WTC11 (cell line): ENCODE results near the gene TEX44. TPM values are rescaled to one million over a fixed set of nuclear protein-coding genes. Genes with fewer than 3 reads are reported as not detected.

Source experiments
- ATAC-seq: fragments of 200-7000 bp; cut with Tn5 transposase; 2 replicates; pipeline ENCODE4 v1.10.0; 2021; ENCODE audit warnings: mild to moderate bottlenecking, moderate library complexity
- CTCF ChIA-PET: fragments of 300-600 bp; sonication (Branson Sonifier 250); formaldehyde crosslinking; loops from one replicate; lab custom pipeline; 2021; ENCODE audit warnings: antibody characterized with exemption; lab: Charles Lee
- POLR2A ChIA-PET: fragments of 350-600 bp; sonication (Branson Sonifier 250); formaldehyde crosslinking; loops from one replicate; lab custom pipeline; 2021; ENCODE audit warnings: antibody characterized with exemption; lab: Charles Lee
- DNase-seq: peaks from one replicate; pipeline ENCODE4 v3.0.0; 2021; ENCODE audit warnings: low spot score
- H3K27ac Mint-ChIP-seq: 2 replicates; pipeline ENCODE4 v1.8.0; 2021; ENCODE audit warnings: mixed read lengths
- H3K27me3 Mint-ChIP-seq: 2 replicates; pipeline ENCODE4 v1.8.0; 2021; ENCODE audit warnings: low read depth, mild to moderate bottlenecking, moderate library complexity, mixed read lengths
- H3K36me3 Mint-ChIP-seq: 2 replicates; pipeline ENCODE4 v1.8.0; 2021; ENCODE audit warnings: mixed read lengths
- H3K4me1 Mint-ChIP-seq: 2 replicates; pipeline ENCODE4 v1.8.0; 2022; ENCODE audit warnings: mixed read lengths
- H3K4me3 Mint-ChIP-seq: 2 replicates; pipeline ENCODE4 v1.8.0; 2021; ENCODE audit warnings: mild to moderate bottlenecking, moderate library complexity, mixed read lengths
- H3K9me3 Mint-ChIP-seq: 2 replicates; pipeline ENCODE4 v1.8.0; 2021; ENCODE audit warnings: mixed read lengths
- AFF4 ChIP-seq: sonication (generic); formaldehyde crosslinking; IDR thresholded peaks from 2 replicates; pipeline ENCODE4 v1.8.1; 2023; ENCODE audit warnings: mild to moderate bottlenecking, missing genetic modification reagents, borderline replicate concordance
- CBFB ChIP-seq: sonication (generic); formaldehyde crosslinking; IDR thresholded peaks from 2 replicates; pipeline ENCODE4 v1.8.1; 2022; ENCODE audit warnings: mild to moderate bottlenecking, low read depth, missing genetic modification reagents
- E2F1 ChIP-seq: sonication (generic); formaldehyde crosslinking; IDR thresholded peaks from 2 replicates; pipeline ENCODE4 v1.8.0; 2022; ENCODE audit warnings: mild to moderate bottlenecking, missing genetic modification reagents
- ESRRA ChIP-seq: sonication (generic); formaldehyde crosslinking; IDR thresholded peaks from 2 replicates; pipeline ENCODE4 v1.8.1; 2022; ENCODE audit warnings: mild to moderate bottlenecking, missing genetic modification reagents, borderline replicate concordance
- ETV6 ChIP-seq: sonication (generic); formaldehyde crosslinking; IDR thresholded peaks from 2 replicates; pipeline ENCODE4 v1.8.1; 2022; ENCODE audit warnings: mild to moderate bottlenecking, missing genetic modification reagents
- FOXK1 ChIP-seq: sonication (generic); formaldehyde crosslinking; IDR thresholded peaks from 2 replicates; pipeline ENCODE4 v1.8.0; 2022; ENCODE audit warnings: mild to moderate bottlenecking, moderate library complexity, missing genetic modification reagents
- FOXP1 ChIP-seq: sonication (generic); formaldehyde crosslinking; IDR thresholded peaks from 2 replicates; pipeline ENCODE4 v1.8.0; 2022; ENCODE audit warnings: missing genetic modification reagents, mild to moderate bottlenecking, moderate library complexity, borderline replicate concordance
- GABPB1 ChIP-seq: sonication (generic); formaldehyde crosslinking; IDR thresholded peaks from 2 replicates; pipeline ENCODE4 v1.8.1; 2023; ENCODE audit warnings: mild to moderate bottlenecking, missing genetic modification reagents
- JAZF1 ChIP-seq: fragments of 250-450 bp; sonication (Bioruptor Pico); IDR thresholded peaks from 2 replicates; pipeline ENCODE4 v1.9.0; 2021; ENCODE audit warnings: moderate library complexity, mild to moderate bottlenecking, inconsistent platforms
- MXD4 ChIP-seq: fragments of 250-450 bp; sonication (Bioruptor Pico); IDR thresholded peaks from 2 replicates; pipeline ENCODE4 v1.8.0; 2021; ENCODE audit warnings: mild to moderate bottlenecking, moderate library complexity, borderline replicate concordance
- NR1H2 ChIP-seq: sonication (generic); formaldehyde crosslinking; IDR thresholded peaks from 2 replicates; pipeline ENCODE4 v1.9.0; 2021; ENCODE audit warnings: mild to moderate bottlenecking, moderate library complexity, missing genetic modification reagents
- NR2C2 ChIP-seq: sonication (generic); formaldehyde crosslinking; IDR thresholded peaks from 2 replicates; pipeline ENCODE4 v1.8.0; 2022; ENCODE audit warnings: mild to moderate bottlenecking, missing genetic modification reagents
- PRRX2 ChIP-seq: fragments of 250-450 bp; sonication (Bioruptor Pico); IDR thresholded peaks from 2 replicates; pipeline ENCODE4 v1.8.0; 2021; ENCODE audit warnings: mild to moderate bottlenecking
- RELA ChIP-seq: sonication (generic); formaldehyde crosslinking; IDR thresholded peaks from 2 replicates; pipeline ENCODE4 v1.8.1; 2022; ENCODE audit warnings: missing genetic modification reagents, mild to moderate bottlenecking, borderline replicate concordance
- TEAD4 ChIP-seq: sonication (generic); formaldehyde crosslinking; IDR thresholded peaks from 2 replicates; pipeline ENCODE4 v1.8.0; 2022; ENCODE audit warnings: mild to moderate bottlenecking, missing genetic modification reagents
- TP53 ChIP-seq: sonication (generic); formaldehyde crosslinking; IDR thresholded peaks from 2 replicates; pipeline ENCODE4 v1.8.1; 2023; ENCODE audit warnings: mild to moderate bottlenecking, missing genetic modification reagents
- USF2 ChIP-seq: sonication (generic); formaldehyde crosslinking; IDR thresholded peaks from 2 replicates; pipeline ENCODE4 v1.8.1; 2023; ENCODE audit warnings: mild to moderate bottlenecking, missing genetic modification reagents, moderate library complexity
- ZNF396 ChIP-seq: fragments of 250-450 bp; sonication (Bioruptor Pico); IDR thresholded peaks from 2 replicates; pipeline ENCODE4 v1.8.0; 2021; ENCODE audit warnings: mild to moderate bottlenecking, moderate library complexity, borderline replicate concordance
- total RNA-seq: library from RNA; stranded (reverse); gene quantifications from 3 replicates; pipeline ENCODE4 v1.2.3, GENCODE V29; 2021
- TF ChIP-seq, protein P1 (sequence below): sonication (generic); formaldehyde crosslinking; IDR thresholded peaks from 2 replicates; pipeline ENCODE4 v1.8.0; 2022; ENCODE audit warnings: missing genetic modification reagents
- TF ChIP-seq, protein P2 (sequence below): sonication (generic); formaldehyde crosslinking; IDR thresholded peaks from 2 replicates; pipeline ENCODE4 v1.8.0; 2023; ENCODE audit warnings: mild to moderate bottlenecking, missing genetic modification reagents
- TF ChIP-seq, protein P3 (sequence below): sonication (generic); formaldehyde crosslinking; IDR thresholded peaks from 2 replicates; pipeline ENCODE4 v1.8.1; 2023; ENCODE audit warnings: mild to moderate bottlenecking, missing genetic modification reagents, moderate library complexity

Gene TEX44
- total RNA-seq, 1 experiment from 2014 or later, result not detected

- TF ChIP-seq AFF4, result no peak
Measured at GRCh38 chr2:231593666-231594065, 1.0 kb downstream of the TEX44 start (continued).

DNA sequence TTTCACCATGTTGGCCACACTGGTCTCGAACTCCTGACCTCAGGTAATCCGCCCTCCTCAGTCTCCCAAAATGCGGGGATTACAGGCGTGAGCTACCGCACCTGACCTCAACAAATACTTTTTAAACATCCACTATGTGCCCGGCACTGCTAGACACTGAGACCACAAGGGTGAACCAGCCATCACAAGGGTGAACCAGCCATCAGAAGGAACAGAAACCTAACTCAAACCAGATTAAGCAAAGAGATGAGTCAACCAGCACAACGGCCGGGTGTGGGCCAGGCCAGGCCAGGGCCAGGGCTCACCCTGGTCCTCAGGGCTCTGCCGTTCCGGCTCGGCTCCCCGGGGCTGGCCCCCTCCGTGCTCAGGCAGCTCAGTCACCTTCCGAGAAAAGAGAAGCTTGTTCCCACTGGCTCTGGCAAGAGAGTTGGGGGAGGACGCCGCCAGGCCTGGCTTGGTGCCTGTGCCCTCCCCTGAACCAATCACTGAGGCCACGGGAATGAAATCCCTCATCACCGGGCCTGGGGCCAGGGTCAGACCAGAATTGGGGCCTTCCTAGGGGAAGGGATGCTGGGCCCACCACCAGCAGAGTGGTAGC, 4.4 kb downstream of the TEX44 start:
- TF ChIP-seq PRRX2 (CRISPR knock-in tag) (no peak), ESRRA (no peak), GABPB1 (no peak), JAZF1 (no peak), TEAD4 (CRISPR knock-in tag) (no peak), E2F1 (no peak), USF2 (CRISPR knock-in tag) (no peak), FOXK1 (CRISPR knock-in tag) (no peak), NR2C2 (CRISPR knock-in tag) (no peak), MXD4 (CRISPR knock-in tag) (no peak)
- TF ChIP-seq, protein P1, sequence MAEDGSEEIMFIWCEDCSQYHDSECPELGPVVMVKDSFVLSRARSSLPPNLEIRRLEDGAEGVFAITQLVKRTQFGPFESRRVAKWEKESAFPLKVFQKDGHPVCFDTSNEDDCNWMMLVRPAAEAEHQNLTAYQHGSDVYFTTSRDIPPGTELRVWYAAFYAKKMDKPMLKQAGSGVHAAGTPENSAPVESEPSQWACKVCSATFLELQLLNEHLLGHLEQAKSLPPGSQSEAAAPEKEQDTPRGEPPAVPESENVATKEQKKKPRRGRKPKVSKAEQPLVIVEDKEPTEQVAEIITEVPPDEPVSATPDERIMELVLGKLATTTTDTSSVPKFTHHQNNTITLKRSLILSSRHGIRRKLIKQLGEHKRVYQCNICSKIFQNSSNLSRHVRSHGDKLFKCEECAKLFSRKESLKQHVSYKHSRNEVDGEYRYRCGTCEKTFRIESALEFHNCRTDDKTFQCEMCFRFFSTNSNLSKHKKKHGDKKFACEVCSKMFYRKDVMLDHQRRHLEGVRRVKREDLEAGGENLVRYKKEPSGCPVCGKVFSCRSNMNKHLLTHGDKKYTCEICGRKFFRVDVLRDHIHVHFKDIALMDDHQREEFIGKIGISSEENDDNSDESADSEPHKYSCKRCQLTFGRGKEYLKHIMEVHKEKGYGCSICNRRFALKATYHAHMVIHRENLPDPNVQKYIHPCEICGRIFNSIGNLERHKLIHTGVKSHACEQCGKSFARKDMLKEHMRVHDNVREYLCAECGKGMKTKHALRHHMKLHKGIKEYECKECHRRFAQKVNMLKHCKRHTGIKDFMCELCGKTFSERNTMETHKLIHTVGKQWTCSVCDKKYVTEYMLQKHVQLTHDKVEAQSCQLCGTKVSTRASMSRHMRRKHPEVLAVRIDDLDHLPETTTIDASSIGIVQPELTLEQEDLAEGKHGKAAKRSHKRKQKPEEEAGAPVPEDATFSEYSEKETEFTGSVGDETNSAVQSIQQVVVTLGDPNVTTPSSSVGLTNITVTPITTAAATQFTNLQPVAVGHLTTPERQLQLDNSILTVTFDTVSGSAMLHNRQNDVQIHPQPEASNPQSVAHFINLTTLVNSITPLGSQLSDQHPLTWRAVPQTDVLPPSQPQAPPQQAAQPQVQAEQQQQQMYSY (CRISPR knock-in tag), result no peak
- H3K27me3 Mint-ChIP-seq, result no peaks in the 10 kb centered on the region
- POLR2A ChIA-PET, result interaction anchor here (0.6 kb wide), 1 partner anchor 108 kb away, joined by 5 read pairs; no protein-coding TSS in a partner anchor
- H3K36me3 Mint-ChIP-seq, result no peaks in the 10 kb centered on the region
- H3K27ac Mint-ChIP-seq, result no peak overlapping the region
- ATAC-seq (no peak), DNase-seq (no peak)
- no peak overlapping the region for H3K4me3 Mint-ChIP-seq
- H3K9me3 Mint-ChIP-seq, result no peaks in the 10 kb centered on the region
- CTCF ChIA-PET, result interaction anchor here (0.8 to 5.9 kb wide), 3 partner anchors 32 to 56 kb away, joined by 4 to 142 read pairs (median 5); no protein-coding TSS in a partner anchor
- H3K4me1 Mint-ChIP-seq, result peaks cover 10% of the 10 kb centered on the region

DNA sequence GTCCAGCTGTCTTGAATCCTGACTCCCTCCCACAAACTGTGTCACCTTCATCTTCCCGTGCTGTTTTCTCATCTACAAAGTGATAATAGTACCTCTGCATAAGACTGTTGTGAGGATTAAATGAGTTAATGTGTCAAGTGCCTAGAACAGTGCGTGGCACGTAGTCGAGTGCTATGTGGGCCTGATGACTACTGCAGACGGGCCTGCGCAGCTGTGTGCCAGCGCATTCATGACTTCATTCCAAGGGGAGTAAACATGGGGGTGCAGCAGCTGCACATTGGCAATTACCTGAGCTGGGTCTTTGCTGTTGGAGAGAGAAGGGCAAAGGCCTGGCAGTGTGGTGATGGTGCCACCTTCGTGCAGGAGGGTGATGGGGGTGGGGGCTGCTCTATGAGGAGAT, 5.0 kb downstream of the TEX44 start:
- ATAC-seq (no peak), DNase-seq (no peak)
- peaks cover 10% of the 10 kb centered on the region for H3K4me1 Mint-ChIP-seq
- ChIA-PET POLR2A (no interaction called here), CTCF (interaction anchor here (5.9 kb wide), 1 partner anchor 32 kb away, joined by 142 read pairs; no protein-coding TSS in a partner anchor)
- no peaks in the 10 kb centered on the region for H3K36me3 Mint-ChIP-seq
- H3K27ac Mint-ChIP-seq, result no peak overlapping the region
- H3K27me3 Mint-ChIP-seq, result no peaks in the 10 kb centered on the region
- TF ChIP-seq FOXP1 (CRISPR knock-in tag) (no peak), NR1H2 (no peak), FOXK1 (CRISPR knock-in tag) (no peak), RELA (CRISPR knock-in tag) (no peak), ETV6 (CRISPR knock-in tag) (no peak), ZNF396 (CRISPR knock-in tag) (no peak), TP53 (CRISPR knock-in tag) (no peak), CBFB (no peak)
- TF ChIP-seq, protein P2, sequence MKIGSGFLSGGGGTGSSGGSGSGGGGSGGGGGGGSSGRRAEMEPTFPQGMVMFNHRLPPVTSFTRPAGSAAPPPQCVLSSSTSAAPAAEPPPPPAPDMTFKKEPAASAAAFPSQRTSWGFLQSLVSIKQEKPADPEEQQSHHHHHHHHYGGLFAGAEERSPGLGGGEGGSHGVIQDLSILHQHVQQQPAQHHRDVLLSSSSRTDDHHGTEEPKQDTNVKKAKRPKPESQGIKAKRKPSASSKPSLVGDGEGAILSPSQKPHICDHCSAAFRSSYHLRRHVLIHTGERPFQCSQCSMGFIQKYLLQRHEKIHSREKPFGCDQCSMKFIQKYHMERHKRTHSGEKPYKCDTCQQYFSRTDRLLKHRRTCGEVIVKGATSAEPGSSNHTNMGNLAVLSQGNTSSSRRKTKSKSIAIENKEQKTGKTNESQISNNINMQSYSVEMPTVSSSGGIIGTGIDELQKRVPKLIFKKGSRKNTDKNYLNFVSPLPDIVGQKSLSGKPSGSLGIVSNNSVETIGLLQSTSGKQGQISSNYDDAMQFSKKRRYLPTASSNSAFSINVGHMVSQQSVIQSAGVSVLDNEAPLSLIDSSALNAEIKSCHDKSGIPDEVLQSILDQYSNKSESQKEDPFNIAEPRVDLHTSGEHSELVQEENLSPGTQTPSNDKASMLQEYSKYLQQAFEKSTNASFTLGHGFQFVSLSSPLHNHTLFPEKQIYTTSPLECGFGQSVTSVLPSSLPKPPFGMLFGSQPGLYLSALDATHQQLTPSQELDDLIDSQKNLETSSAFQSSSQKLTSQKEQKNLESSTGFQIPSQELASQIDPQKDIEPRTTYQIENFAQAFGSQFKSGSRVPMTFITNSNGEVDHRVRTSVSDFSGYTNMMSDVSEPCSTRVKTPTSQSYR, result no peak
- TF ChIP-seq, protein P3, sequence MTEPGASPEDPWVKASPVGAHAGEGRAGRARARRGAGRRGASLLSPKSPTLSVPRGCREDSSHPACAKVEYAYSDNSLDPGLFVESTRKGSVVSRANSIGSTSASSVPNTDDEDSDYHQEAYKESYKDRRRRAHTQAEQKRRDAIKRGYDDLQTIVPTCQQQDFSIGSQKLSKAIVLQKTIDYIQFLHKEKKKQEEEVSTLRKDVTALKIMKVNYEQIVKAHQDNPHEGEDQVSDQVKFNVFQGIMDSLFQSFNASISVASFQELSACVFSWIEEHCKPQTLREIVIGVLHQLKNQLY (CRISPR knock-in tag), result no peak
- H3K4me3 Mint-ChIP-seq, result no peak overlapping the region
- no peaks in the 10 kb centered on the region for H3K9me3 Mint-ChIP-seq
